Suprapubic skin (tissue), 4 donors: ENCODE results near the gene RAB3D.

ENCODE experiments used
- CTCF ChIP-seq, 2 donors: fragments of 200-600 bp in 1 of 2; fragments of 450-650 bp in 1 of 2; sonication (generic) in 1 of 2; IDR thresholded peaks; one replicate each; pipeline ENCODE4 v1.5.1; 2016 to 2019; ENCODE audit warnings: antibody characterized with exemption in 2 of 2, mild to moderate bottlenecking in 1 of 2, moderate library complexity in 1 of 2
- POLR2A ChIP-seq, 2 donors: fragments of 450-650 bp; IDR thresholded peaks; one replicate each; pipeline ENCODE4 v1.6.1; 2017; ENCODE audit warnings: antibody characterized with exemption in 2 of 2, mild to moderate bottlenecking in 2 of 2, moderate library complexity in 2 of 2
- POLR2AphosphoS5 ChIP-seq, 3 donors: sonication (generic); formaldehyde crosslinking; IDR thresholded peaks; one replicate each; pipeline ENCODE4 v1.6.1; 2017; ENCODE audit warnings: antibody characterized with exemption in 3 of 3

- TF ChIP-seq CTCF (IDR thresholded peaks at IDR 0.05) (no peak), POLR2A (IDR thresholded peaks at IDR 0.05) (no peak), POLR2AphosphoS5 (IDR thresholded peaks at IDR 0.05) (no peak)
Measured at GRCh38 chr19:11338121-11338520, 1.3 kb downstream of the RAB3D start.
